H1 (cell line): ENCODE measurements around the gene ANKRD13B. TPM values are rescaled to one million over a fixed set of nuclear protein-coding genes. Genes with fewer than 3 reads are reported as not detected.

Experiments
- CHD1 ChIP-seq: IDR thresholded peaks from 2 replicates; pipeline ENCODE4 v1.6.1; 2012; ENCODE audit warnings: low read depth, low read length, improper control_type of control experiment
- CHD2 ChIP-seq: IDR thresholded peaks from 2 replicates; pipeline ENCODE4 v1.6.1; 2012; ENCODE audit warnings: low read length, improper control_type of control experiment
- FOSL1 ChIP-seq: IDR thresholded peaks from 2 replicates; pipeline ENCODE4 v1.6.1; 2011; ENCODE audit warnings: mild to moderate bottlenecking, low read depth, low read length, moderate library complexity; ENCODE audit not compliant: insufficient read depth
- KDM1A ChIP-seq: fragments of 200-600, 300-600 bp; sonication (generic); IDR thresholded peaks from 2 replicates; pipeline ENCODE4 v1.7.1; 2016; ENCODE audit warnings: mild to moderate bottlenecking, low read length, borderline replicate concordance
- KDM4A ChIP-seq: IDR thresholded peaks from one replicate; pipeline ENCODE4 v1.7.1; 2012; ENCODE audit warnings: low read depth, mild to moderate bottlenecking, moderate library complexity, low read length, inconsistent platforms; ENCODE audit not compliant: severe bottlenecking
- KDM5A ChIP-seq: fragments of 200-600 bp; IDR thresholded peaks from 2 replicates; pipeline ENCODE4 v1.7.1; 2012; ENCODE audit warnings: mild to moderate bottlenecking, low read length, inconsistent platforms, mixed read lengths
- NRF1 ChIP-seq: IDR thresholded peaks from 2 replicates; pipeline ENCODE4 v1.6.1; 2011; ENCODE audit warnings: mild to moderate bottlenecking, low read depth, low read length, improper control_type of control experiment
- PHF8 ChIP-seq: fragments of 200-600 bp; sonication (generic); conservative IDR thresholded peaks from 2 replicates; pipeline ENCODE4 v1.7.1; 2012; ENCODE audit warnings: low read depth, mild to moderate bottlenecking, inconsistent platforms, low read length, moderate library complexity
- POU5F1 ChIP-seq: IDR thresholded peaks from 2 replicates; pipeline ENCODE4 v1.6.1; 2011; ENCODE audit warnings: low read depth, mild to moderate bottlenecking, low read length, moderate library complexity
- RAD21 ChIP-seq, 2 experiments: IDR thresholded peaks in 1 of 2; conservative IDR thresholded peaks in 1 of 2; 2 replicates each; pipeline ENCODE4 v1.6.1; 2011; ENCODE audit warnings: low read depth in 2 of 2, low read length in 2 of 2, improper control_type of control experiment in 1 of 2, inconsistent platforms in 1 of 2, mild to moderate bottlenecking in 1 of 2, moderate library complexity in 1 of 2
- SIRT6 ChIP-seq: IDR thresholded peaks from one replicate; pipeline ENCODE4 v1.7.1; 2012; ENCODE audit warnings: low read length, inconsistent platforms
- SP4 ChIP-seq: IDR thresholded peaks from 2 replicates; pipeline ENCODE4 v1.6.1; 2012; ENCODE audit warnings: low read length, inconsistent platforms
- YY1 ChIP-seq: IDR thresholded peaks from 2 replicates; pipeline ENCODE4 v1.6.1; 2011; ENCODE audit warnings: low read depth, mild to moderate bottlenecking, low read length
- ZNF274 ChIP-seq: IDR thresholded peaks from 2 replicates; pipeline ENCODE4 v1.7.0; 2012; ENCODE audit warnings: low read length, borderline replicate concordance; ENCODE audit errors: extremely low read depth
- polyA plus RNA-seq, 7 experiments: library from polyadenylated mRNA; depleted of rRNA in 3 of 7; stranded (reverse) in 5 of 7; unstranded in 2 of 7; fragments of >200 nt in 5 of 7; fragments of 200-250 nt in 2 of 7; gene quantifications; 1 replicate in 5 of 7; 2 replicates in 1 of 7; 4 replicates in 1 of 7; pipeline versions ENCODE4 v1.2.1 to v1.2.3, GENCODE V29; 2011 to 2013; ENCODE audit warnings: missing spikeins in 2 of 7, mixed read lengths in 2 of 7
- total RNA-seq: library from RNA; stranded (reverse); fragmentation: NEBNext Ultra II Directional; extraction: Animal tissue kit (Norgen Biotek cat#: 25700); gene quantifications from 2 replicates; pipeline ENCODE4 v1.2.1, GENCODE V29; 2021
- TF ChIP-seq, protein P1 (sequence below): IDR thresholded peaks from 2 replicates; pipeline ENCODE4 v1.6.1; 2012; ENCODE audit warnings: inconsistent platforms

ANKRD13B gene
- total and polyA plus RNA-seq, 2 of the 8 experiments (the other 6 are each of a cell fraction or from before 2014, with no cell fraction given), result 16.4 to 48.5 TPM

DNA sequence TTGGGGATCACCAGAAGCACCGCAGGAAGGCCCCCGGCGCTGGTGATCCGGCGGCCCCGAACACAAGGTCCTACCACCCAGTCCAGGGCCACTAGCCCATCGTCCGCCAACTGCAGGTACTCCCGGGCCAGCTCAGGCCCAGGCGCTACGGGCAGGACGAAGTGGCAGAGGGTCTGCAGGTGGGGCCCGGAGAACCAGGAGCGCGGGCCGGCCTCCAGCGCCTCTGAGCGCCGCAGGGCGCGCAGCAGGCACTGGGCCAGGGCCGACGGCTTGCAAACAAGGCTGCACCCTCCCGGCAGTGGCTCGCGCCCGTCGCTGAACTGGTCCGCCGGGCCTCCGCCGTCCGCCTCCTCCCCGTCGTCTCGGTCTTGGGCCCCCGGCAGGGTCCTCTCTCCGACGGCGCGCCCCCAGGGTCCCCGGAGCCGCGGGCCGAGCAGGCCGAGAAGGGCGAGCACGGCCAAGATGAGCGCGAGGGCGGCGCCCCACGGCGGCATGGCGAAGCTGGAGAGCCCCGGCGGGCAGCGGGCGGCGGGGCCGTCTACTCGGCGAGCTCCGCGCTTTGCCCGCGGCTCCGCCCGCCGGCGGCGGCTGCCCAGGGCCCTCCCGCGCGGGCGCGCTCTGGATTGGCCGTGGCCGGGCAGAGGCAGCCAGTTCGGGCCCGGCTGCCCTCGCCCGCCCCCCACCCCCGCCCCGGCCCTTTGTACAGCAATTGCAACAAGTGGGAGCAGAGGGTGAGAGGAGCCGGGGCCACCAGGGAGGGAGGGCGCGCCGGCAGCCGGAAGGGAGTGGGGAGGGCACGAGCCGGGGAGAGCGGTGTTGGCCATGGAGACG lies 26.2 kb upstream of the ANKRD13B start, which contains the start of gene ABHD15 (continued):
- TF ChIP-seq RAD21 (IDR thresholded peaks at IDR 0.05 in 1 of 2, conservative IDR thresholded peaks at IDR 0.05 in 1 of 2; ENCODE audit: low read depth in 2 of 2, low read length in 2 of 2) (no peak), NRF1 (no peak), POU5F1 (no peak), CHD2 (no peak), ZNF274 (no peak), KDM5A (no peak), SIRT6 (no peak), SP4 (no peak), CHD1 (no peak), YY1 (no peak), PHF8 (no peak), FOSL1 (no peak), KDM4A (peak; percentile 63), KDM1A (no peak; the same call in 1 of the 2 replicates)
- TF ChIP-seq, protein P1, sequence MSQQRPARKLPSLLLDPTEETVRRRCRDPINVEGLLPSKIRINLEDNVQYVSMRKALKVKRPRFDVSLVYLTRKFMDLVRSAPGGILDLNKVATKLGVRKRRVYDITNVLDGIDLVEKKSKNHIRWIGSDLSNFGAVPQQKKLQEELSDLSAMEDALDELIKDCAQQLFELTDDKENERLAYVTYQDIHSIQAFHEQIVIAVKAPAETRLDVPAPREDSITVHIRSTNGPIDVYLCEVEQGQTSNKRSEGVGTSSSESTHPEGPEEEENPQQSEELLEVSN, result no peak
